ENCODE data around the gene MACROH2A2. TPM values are rescaled to one million over a fixed set of nuclear protein-coding genes. Genes with fewer than 3 reads are reported as not detected.

MACROH2A2 gene
- total RNA-seq, 4 donors from 2014 or later: 6.2 to 17.8 (median 15.4) TPM

DNA sequence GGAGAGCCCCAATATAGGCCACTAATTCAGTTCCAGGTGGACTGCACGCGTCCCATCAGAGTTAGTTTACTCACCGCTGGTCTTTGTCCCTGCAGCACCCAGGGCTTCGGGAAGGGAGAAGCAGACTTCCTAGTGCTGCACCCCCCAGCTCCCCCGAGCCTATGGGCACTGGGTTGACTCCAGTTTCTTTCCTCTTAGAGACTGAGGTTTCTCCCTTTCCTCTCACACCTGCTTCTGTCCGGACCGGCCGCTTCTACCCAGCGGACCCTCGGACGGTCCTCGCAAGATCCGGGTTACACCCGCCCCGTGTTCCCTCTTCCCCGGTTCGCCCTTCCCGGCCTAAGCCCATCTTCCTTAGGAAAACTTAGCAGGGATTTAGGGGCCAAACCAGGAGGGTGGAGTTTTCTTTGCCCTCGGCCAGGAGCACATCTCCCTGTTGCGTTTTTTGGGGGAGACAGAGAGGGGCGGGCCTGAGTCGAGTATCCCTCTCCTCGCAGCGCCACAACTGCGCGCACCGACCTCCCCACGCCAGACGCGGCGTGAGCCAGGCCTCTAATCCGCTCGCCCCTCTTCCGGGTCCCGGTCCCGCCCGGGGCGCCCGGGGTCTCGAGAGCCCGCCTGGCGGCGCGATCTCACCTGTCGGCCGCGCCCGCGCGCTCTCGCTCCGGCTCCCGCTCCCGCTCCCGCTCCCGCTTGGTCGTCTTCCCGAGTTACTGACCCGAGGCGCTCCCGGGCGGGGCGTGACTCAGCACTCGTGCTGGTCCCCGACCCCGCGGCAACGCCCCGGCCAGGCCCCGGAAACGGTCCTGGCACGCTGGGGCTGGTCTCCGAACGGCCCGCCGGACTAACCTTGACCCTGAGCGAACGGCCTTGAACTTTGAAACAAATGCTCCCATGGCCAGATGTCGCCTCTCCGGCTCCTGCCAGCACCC, 79.7 kb downstream of the MACROH2A2 start, which contains the start of gene AIFM2:
TSS of gene AIFM2 (minus strand) at position 728 of the 932 bp plus-strand sequence. CDS start 8,741 bp downstream, outside the sequence.
- TF ChIP-seq POLR2A (IDR thresholded peaks at IDR 0.05; ENCODE audit: low read depth): peak; percentile 47
- TF ChIP-seq, protein P1, sequence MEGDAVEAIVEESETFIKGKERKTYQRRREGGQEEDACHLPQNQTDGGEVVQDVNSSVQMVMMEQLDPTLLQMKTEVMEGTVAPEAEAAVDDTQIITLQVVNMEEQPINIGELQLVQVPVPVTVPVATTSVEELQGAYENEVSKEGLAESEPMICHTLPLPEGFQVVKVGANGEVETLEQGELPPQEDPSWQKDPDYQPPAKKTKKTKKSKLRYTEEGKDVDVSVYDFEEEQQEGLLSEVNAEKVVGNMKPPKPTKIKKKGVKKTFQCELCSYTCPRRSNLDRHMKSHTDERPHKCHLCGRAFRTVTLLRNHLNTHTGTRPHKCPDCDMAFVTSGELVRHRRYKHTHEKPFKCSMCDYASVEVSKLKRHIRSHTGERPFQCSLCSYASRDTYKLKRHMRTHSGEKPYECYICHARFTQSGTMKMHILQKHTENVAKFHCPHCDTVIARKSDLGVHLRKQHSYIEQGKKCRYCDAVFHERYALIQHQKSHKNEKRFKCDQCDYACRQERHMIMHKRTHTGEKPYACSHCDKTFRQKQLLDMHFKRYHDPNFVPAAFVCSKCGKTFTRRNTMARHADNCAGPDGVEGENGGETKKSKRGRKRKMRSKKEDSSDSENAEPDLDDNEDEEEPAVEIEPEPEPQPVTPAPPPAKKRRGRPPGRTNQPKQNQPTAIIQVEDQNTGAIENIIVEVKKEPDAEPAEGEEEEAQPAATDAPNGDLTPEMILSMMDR (IDR thresholded peaks at IDR 0.05): peak in 2 of 3 experiments; percentile 10 to 28
- TF ChIP-seq POLR2AphosphoS5 (IDR thresholded peaks at IDR 0.05): peak; percentile 68 to 78
- TF ChIP-seq EP300 (IDR thresholded peaks at IDR 0.05): no peak
- Histone ChIP-seq H3K27ac (replicated peaks in 1 of 4) (peak within 1 kb of the TSS; percentile 84 to 87 (median 86)), H3K27me3 (no peaks in the 10 kb centered on the region), H3K4me1 (peaks cover 14 to 30% (median 24%) of the 10 kb centered on the region in 4 donors), H3K9me3 (no peaks in the 10 kb centered on the region), H3K4me3 (peak within 1 kb of the TSS; percentile 79 to 87 (median 82)), H3K36me3 (peaks cover 0 to 14% (median 10%) of the 10 kb centered on the region in 4 donors)
- DNase-seq (ENCODE audit: extremely low spot score): no peak
- WGBS: 13% methylated on average over 31 of the region's 80 CpGs
- intact Hi-C loops (cut with DNase I): no loop called here

DNA sequence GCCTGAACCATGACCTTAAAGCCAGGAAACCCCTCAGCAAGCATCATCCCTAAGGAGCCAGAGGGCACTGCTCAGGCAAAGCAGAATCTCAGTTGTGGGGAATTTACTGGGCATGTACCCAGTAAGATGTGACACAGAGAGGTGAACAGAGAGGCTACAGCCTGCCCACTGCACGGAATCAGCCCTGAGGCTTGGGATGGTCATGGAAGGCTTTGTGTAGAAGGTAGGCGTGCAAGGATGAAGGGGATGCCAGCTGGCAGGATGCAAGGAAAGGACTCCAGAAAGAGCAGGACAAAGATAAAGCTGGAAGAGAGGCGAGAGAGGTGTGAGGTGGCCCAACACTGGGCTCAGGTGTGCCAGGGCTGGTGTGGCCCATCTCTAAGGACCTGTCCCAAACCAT, 82.4 kb downstream of the MACROH2A2 start:
- Histone ChIP-seq H3K27me3 (no peaks in the 10 kb centered on the region), H3K36me3 (peaks cover 9 to 18% (median 17%) of the 10 kb centered on the region in 4 donors), H3K4me1 (peaks cover 14 to 30% (median 24%) of the 10 kb centered on the region in 4 donors), H3K27ac (replicated peaks in 1 of 4) (no peak overlapping the region), H3K9me3 (no peaks in the 10 kb centered on the region), H3K4me3 (no peak overlapping the region)
- no peak for DNase-seq (ENCODE audit: extremely low spot score)
- 96% methylated on average over 3 of the region's 3 CpGs for WGBS
- no peak for TF ChIP-seq EP300 (IDR thresholded peaks at IDR 0.05)
- TF ChIP-seq POLR2A (IDR thresholded peaks at IDR 0.05; ENCODE audit: low read depth): no peak
- TF ChIP-seq POLR2AphosphoS5 (IDR thresholded peaks at IDR 0.05): no peak
- TF ChIP-seq, protein P1 (IDR thresholded peaks at IDR 0.05): no peak
- intact Hi-C loops (cut with DNase I): no loop called here

DNA sequence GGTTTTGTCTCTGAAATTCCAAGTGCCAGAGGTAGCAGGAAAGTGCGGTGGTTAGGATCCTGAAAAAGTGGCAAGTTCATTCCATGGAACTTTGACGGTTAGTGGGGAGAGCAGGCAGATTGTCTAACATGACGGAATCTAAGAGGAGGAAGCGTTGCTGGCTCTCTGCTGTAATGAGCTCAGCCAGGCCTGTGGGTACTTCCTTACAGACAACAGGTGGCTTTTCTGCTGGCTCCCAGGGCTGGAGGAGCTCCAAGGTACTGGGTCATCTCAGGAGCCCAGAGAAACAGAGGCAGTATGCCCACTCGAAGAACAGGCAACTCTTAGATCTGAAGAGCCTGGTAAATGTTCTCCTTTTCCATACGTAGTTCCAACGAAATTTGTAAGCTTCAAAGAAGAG, 83.0 kb downstream of the MACROH2A2 start:
- TF ChIP-seq POLR2AphosphoS5 (IDR thresholded peaks at IDR 0.05) (no peak), POLR2A (IDR thresholded peaks at IDR 0.05; ENCODE audit: low read depth) (no peak), EP300 (IDR thresholded peaks at IDR 0.05) (no peak)
- TF ChIP-seq, protein P1 (IDR thresholded peaks at IDR 0.05): no peak
- Histone ChIP-seq H3K4me1 (peaks cover 11 to 29% (median 24%) of the 10 kb centered on the region in 4 donors), H3K9me3 (no peaks in the 10 kb centered on the region), H3K36me3 (peaks cover 9 to 20% (median 17%) of the 10 kb centered on the region in 4 donors), H3K27me3 (no peaks in the 10 kb centered on the region), H3K4me3 (no peak overlapping the region), H3K27ac (replicated peaks in 1 of 4) (no peak overlapping the region)
- no peak for DNase-seq (ENCODE audit: extremely low spot score)
- WGBS: 71% methylated on average over 7 of the region's 7 CpGs
- intact Hi-C loops (cut with DNase I): no loop called here

DNA sequence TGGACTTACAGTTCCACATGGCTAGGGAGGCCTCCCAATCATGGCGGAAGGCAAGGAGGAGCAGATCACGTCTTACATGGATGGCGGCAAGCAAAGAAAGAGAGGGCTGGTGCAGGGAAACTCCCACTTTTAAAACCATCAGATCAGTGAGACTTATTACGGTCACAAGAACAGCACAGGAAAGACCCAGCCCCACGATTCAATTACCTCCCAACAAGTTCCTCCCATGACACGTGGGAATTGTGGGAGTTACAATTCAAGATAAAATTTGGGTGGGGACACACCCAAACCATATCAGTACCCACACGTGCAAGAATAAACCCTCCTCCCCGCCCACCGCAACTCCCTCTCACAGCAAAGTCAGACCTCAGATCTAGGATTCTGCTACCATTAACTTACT, 84.5 kb downstream of the MACROH2A2 start:
- no peak for DNase-seq (ENCODE audit: extremely low spot score)
- H3K27ac ChIP-seq (replicated peaks in 1 of 4): no peak overlapping the region
- H3K27me3 ChIP-seq: no peaks in the 10 kb centered on the region
- peaks cover 3 to 15% (median 9%) of the 10 kb centered on the region in 4 donors for H3K4me1 ChIP-seq
- 87% methylated on average over 9 of the region's 9 CpGs for WGBS
- H3K9me3 ChIP-seq: no peaks in the 10 kb centered on the region
- intact Hi-C loops (cut with DNase I): no loop called here
- H3K4me3 ChIP-seq: no peak overlapping the region
- peaks cover 9 to 20% (median 17%) of the 10 kb centered on the region in 4 donors for H3K36me3 ChIP-seq
- TF ChIP-seq, protein P1 (IDR thresholded peaks at IDR 0.05): no peak

Data from esophagus muscularis mucosa (tissue), 4 donors.